HG03060 (cell line): ENCODE data around the gene ARL2BP.
"Not testable (repeated sequence)": the region's sequence is repeated elsewhere in the genome, so short reads cannot be mapped to it uniquely, and the experiment has no call there.

Source experiments
- ATAC-seq: cut with Tn5 transposase; IDR thresholded peaks from one replicate; pipeline ENCODE4 v1.9.1; 2021; ENCODE audit warnings: low read depth, moderate number of reproducible peaks; ENCODE audit not compliant: unreplicated experiment

ARL2BP gene

DNA sequence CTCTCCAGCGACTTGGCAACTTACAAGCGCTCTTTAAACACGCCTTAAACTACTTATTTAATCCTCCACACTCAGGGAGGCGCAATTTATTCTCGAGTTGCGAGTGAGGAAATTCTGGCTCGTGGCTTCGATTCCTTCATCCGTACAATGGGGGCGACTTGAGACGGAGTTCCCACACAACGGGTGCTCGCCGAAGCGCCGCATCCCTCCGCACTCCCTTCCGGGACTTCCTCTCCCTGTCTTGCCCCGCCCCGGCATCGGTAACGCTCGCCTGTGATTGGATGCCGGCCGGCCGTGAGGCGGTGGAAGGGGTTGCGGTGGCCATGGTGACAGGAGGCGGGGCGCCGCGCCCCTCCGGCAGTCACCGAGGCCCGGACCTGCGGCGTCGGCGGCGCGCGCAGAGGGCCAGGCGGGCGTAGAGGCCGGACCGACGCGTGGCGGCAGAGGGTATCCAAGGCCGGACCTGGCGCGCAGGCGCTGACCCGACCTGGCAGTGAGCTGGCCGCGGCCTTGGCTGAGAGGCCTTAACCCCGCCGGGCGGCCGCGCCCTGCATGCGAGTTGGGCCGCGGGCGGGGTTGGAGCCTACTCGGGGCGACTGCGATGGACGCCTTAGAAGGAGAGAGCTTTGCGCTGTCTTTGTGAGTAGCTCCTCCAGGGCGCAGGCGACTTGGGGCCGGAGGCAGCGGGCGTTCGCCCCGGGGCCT, at the start of gene ARL2BP:
Gene ARL2BP (plus strand): TSS at position 493 of the 705 bp plus-strand sequence. CDS start 109 bp downstream, at position 602.
- peak; percentile 90 for ATAC-seq

DNA sequence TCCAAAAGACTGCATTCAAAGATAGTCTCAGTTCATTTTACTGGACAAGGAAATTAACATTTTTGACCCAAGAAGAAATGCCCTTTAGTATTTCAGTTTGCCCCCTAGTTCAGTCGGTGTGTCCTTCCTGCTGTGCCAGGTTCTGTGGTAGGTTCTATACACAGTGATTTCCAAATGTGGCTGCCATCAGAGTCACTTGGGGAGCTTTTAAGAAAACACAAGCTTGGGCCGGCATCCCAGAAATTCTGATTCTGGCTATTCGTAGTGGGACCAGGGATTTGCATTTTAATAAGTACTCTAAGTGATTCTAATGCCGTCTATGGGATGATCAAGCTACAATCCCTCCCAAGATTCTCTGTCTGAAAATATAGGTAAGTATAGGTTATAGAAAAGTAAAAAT, 48.8 kb upstream of the ARL2BP start:
- no peak for ATAC-seq

DNA sequence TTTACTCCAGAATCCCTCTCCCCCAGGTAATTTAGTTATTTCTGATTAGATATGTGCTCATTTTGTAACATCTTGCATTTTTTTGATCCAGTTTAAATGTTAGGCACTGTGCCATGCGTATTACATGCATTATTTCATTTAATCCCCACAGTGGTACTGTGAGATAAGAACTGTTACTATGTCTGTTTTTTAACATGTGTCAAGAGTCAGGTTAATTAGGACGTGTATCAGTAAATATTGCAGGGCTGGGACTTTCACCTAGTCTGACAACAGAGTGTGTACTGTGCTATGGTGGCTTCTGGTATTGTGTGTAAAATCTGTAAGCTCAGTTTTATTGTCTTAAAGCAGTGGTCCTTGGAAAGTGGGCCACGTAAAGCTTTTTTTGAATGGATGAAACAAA, 48.3 kb upstream of the ARL2BP start:
- ATAC-seq, result no peak

DNA sequence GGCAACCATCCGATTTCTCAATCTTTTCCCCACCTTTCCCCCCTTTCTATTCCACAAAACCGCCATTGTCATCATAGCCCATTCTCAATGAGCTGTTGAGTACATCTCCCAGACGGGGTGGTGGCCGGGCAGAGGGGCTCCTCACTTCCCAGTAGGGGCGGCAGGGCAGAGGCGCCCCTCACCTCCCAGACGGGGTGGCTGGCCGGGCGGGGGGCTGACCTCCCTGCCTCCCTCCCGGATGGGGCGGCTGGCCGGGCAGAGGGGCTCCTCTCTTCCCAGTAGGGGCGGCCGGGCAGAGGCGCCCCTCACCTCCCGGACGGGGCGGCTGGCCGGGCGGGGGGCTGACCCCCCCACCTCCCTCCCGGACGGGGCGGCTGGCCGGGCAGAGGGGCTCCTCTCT, 44.7 kb upstream of the ARL2BP start:
- ATAC-seq, result not testable (repeated sequence)

DNA sequence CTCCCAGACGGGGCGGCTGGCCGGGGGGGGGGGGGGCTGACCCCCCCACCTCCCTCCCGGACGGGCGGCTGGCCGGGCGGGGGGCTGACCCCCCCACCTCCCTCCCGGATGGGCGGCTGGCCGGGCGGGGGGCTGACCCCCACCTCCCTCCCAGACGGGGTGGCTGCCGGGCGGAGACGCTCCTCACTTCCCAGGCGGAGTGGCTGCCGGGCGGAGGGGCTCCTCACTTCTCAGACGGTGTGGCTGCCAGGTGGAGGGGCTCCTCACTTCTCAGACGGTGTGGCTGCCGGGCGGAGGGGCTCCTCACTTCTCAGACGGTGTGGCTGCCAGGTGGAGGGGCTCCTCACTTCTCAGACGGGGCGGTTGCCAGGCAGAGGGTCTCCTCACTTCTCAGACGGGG, 44.1 kb upstream of the ARL2BP start:
- ATAC-seq, result not testable (repeated sequence)

DNA sequence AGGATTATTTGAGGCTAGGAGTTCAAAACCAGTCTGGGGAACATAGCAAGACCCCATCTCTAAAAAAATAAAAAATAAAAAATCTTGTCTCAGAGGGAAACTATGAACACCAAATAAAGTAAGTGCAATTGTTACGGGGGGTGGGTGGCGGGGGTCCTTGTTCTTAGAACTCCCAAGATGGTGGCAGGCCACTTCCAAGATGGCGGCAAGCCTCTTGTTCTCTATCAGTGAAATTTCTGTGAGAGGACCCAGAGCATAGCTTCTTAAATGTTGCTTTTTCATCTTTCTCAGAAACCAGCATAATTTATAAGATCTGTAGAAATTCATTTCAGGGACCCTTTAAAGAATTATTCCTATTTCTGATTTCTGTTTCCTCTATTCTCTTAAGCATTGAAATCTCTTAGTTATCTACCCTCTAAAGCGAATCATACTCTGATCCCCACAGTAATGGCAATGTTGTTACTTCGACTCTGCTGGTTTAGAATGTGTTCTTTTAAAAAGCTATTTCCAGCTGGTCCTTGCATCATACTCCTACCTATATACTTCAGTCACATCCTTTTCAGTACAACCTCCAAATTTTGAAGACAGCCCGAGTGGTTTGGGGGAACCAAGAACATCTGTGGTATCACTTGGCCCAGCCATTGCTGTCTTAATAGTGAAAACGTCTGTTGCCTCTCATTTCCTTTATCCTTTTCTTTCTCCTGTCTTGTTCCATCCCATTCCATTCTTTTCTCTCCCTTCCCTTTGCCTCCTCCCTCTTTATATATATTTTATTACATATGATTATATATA, 42.8 kb upstream of the ARL2BP start:
- no peak for ATAC-seq

DNA sequence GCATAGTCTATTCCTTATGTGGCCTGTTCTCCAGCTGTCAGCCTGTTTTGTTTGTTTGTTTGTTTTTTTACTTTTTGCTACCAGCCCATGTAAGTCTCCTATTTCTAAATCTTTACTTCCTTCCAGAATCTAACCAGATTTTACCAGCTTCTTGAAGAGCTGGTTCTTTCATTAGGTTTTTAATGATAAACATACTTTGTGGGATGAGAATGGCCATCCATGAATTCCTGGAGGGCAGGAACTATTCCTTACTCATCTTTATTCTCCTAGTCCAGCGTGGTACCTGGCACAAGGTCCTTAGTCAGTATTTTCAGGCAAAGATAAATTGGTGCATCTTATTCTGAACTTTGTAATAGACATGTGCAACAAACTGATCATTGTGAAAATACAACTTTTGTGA, 41.6 kb upstream of the ARL2BP start:
- ATAC-seq, result no peak

DNA sequence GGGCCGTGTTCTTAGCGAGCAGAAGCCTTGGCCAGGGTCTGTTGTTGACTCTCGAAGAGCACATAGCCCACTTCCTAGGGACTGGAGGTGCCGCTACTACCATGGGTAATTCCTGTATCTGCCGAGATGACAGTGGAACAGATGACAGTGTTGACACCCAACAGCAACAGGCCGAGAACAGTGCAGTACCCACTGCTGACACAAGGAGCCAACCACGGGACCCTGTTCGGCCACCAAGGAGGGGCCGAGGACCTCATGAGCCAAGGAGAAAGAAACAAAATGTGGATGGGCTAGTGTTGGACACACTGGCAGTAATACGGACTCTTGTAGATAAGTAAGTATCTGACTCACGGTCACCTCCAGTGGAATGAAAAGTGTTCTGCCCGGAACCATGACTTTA, 40.4 kb upstream of the ARL2BP start:
- no peak for ATAC-seq

DNA sequence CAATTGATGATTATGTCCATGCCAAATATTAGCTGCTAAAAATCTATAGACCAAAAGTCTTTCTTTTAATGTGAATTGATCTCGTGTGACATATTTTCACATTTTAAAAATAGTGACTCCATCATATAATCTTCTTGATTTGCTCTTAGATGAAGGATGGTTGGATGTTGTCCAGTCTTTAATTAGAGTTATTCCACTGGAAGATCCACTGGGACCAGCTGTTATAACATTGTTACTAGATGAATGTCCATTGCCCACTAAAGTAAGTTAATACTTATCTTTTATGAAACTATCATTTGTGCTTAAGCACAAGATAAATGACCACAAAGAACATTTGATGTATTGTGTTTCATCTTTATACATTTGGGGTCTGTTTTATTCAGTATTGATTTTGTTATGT, 36.1 kb upstream of the ARL2BP start:
- no peak for ATAC-seq

DNA sequence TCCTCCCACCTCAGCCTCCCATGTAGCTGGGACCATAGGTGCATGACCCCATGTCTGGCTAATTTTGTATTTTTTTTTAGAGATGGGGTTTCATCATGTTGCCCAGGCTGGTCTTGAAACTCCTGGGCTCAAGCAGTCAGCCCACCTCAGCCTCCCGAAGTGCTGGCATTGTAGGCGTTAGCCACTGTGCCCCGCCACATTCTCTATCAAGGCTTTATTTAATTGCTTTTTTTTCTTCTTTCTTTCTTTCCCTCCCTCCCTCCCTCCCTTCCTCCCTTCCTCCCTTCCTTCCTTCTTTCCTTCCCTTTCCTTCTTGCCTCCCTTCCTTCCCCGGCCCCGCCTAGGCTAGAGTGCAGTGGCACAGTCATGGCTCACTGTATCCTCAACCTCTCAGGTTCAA, 35.3 kb upstream of the ARL2BP start:
- no peak for ATAC-seq

DNA sequence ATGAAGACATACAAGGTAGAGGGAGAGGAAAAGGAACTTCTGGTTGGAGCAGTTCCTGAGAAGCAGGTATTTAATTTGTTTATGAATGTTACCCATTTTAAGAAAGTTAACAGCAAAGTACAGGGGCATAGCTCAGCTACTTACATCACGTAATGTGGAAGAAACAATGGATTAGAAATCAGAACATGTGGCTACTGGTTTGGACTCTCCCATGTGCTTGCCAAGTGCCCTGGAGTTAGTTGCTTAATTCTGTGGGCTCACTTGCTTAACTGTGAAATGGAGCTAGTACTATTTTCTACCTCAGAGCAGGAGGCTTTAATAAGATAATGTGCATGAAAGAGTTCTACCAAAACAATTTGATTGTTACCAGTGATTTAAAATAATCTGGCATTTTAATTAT, 31.6 kb upstream of the ARL2BP start:
- ATAC-seq, result no peak

DNA sequence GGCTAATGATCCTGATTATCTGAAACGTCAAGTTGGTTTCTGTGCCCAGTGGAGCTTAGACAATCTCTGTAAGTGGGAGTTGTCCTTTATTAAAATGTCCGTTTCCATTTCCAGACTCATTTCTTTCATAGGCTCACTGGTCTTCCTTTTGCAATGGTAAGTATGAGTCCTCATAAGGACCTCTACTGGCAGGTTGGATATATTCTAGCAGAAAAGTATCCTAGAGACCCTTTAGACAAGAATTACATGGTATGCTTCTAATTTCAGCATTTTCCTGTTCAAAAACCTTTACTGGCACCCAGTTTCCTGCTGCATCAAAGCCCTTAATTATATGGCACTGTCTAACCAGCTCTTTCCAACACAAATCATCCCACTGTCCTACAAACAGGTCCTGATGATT, 28.1 kb upstream of the ARL2BP start:
- no peak for ATAC-seq

DNA sequence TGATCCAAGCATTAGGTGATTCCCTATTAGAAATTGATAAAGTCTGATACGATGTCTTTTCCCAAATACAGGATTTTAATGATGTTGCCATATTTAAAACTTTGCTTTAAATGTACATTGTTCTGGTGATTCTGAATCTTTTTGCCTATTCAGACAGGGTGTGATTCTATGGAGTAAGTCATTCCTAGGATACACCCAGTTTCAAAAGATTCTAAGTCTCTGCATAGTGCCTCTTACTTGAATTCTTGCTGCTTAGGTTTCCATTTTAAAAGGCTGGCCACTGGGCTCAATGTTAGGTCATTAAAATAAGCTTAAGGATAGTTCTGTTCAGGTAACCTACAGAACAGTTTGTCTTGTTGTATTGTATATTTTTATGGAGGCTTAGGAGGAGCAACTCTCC, 22.0 kb upstream of the ARL2BP start:
- no peak for ATAC-seq

DNA sequence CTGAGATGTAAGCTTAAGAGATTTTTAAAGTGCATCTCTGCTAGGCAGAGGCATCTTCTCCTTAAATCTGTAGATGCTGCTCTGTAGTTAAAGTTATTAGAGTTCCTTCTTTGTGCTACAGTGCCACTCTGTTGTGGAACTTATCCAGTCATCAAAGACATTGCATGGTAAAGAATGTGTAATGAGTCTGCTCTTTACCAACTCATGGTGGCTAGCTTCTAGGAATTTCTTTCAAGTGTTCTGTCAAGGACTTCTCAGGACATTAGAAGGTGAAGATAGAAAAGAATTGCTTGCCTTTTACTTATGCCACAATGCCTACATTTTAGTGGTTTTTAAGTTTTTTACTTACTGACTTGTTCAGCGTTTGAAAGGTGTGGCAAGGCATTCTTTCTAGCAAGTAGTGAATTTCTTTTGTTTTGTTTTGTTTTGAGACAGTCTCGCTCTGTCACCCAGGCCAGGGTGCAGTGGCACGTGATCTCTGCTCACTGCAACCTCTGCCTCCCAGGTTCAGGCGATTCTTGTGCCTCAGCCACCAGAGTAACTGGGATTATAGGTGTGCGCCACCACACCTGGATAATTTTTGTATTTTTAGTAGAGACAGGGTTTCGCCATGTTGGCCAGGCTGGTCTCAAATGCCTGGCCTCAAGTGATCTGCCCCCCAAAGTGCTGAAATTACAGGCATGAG, 20.3 kb upstream of the ARL2BP start:
- ATAC-seq, result no peak

DNA sequence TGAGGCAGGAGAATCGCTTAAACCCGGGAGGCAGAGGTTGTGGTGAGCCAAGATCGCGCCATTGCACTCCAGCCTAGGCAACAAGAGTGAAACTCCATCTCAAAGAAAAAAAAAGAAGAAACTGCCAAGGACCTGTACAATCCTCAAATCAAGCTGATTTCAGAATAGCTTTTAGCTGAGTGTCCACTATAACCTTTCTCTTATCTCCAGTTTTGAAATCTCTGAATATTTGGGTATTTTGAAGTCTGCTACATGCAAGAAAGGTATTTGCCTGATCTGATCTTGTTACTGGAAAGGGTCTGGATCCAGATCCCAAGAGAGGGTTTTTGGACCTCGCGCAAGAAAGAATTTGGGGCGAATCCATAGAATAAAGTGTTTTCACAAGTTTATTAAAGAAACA, 19.1 kb upstream of the ARL2BP start:
- ATAC-seq, result no peak

DNA sequence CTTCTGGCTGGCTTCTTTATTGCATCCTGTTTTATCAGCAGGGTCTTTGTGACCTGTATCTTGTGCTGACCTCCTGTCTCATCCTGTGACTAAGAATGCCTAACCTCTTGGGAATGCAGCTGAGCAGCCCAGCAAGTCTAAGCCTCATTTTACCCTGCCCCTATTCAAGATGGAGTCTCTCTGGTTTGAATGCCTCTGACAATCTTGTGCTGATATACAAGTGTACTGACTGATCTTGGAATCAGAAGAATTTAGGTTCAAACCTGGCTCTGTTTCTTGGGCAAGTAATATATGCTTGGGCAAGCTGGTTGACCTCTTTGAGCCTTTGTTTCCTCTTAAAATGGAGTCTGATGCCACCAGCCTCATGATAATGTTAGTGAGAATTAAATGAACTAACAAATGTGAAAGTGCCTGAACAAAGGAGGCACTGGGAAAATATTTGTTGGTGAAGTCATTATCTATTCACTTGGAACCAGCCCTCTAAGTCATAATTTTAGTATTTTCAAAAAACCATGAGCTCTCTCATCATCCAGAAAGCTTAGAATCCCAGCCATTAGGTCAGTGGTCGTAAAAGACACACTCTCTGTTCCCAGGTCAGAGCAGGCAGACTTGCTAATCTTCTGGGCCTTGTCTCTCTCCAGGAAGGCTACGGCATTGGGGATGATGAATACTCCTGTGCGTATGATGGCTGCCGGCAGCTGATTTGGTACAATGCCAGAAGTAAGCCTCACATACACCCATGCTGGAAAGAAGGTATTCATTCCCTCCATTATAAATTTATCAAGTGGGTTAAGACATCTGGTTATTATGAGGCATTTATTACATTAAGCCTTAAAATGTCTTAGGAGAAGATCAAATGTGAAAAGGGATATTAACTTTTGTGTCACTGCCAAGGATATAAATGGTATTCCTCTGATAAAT, 18.1 kb upstream of the ARL2BP start:
- ATAC-seq, result no peak

DNA sequence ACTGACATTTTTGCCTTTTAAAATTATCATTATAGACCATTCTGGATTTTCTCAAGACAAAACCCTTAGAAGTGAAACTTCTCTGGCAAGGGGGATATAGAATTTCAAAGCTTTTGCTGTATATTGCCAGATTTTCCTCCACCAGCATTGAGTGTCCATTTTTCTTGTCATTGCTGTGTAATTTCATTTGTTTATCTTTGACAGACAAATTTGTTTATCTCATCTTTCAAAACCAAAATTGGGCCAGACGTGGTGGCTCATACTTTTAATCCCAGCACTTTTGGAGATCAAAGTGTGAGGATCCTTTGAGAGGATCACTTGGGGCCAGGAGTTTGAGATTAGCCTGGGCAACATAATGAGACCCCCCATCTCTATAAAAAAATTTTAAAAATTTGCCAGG, 16.0 kb upstream of the ARL2BP start:
- ATAC-seq, result no peak

DNA sequence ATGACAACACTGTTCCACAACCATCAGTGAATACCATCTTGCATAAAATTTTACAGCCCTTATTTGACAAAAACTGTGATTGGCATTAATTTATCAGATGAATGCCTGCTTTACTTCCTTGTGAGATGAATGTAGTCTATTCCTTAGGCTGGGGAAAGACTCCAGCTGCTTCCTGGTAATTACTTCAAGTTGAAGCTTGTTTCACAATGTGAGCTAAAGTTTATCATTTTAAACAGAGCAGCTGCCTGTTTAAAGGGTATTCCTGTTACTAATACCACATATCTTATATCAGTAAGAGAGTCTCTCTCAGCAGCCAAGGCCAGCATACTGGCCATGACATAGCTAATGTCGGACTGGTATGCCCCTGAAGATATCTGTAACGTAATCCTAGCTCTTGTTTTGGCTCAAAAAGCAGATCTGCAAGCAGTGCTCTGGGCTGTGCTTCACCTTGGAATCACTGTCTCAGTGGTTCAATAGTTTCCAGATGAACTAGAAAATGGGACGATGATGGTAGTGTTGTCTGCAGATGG, 13.2 kb upstream of the ARL2BP start:
- no peak for ATAC-seq

DNA sequence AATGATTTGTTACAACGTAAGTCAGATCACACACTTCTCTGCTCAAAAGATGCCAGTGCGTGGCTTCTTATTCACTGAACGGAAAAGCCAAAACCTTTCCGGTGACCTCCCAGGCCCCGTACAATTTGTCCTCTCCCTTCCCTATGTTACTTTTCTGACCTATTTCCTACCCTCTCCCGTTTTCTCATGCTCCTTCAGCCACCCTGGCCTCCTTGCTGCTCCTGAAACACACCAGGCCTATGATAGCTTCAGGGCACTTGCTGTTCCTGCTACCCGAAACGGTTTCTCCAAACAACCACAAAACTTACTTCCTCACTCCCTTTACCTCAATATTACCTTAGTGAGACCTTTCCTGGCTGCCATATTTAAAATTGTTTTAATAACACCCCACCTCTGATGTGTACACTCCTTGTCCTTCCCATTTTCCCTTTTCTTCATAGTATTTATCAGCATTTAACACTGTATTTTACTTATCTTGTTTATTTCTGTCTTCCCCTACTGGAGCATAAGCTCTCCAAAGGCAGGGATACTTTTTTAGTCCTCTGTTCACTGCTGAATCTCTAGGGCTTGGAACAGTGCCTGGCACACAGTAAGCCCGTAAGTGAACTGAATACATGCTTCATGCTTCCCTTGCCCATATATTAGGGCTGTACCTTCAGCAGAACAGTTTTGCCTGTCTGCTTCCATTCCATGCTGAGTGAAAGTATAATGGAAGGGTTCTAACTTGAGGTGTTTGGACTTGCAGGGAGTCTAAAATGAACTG, 10.9 kb upstream of the ARL2BP start:
- ATAC-seq, result no peak

DNA sequence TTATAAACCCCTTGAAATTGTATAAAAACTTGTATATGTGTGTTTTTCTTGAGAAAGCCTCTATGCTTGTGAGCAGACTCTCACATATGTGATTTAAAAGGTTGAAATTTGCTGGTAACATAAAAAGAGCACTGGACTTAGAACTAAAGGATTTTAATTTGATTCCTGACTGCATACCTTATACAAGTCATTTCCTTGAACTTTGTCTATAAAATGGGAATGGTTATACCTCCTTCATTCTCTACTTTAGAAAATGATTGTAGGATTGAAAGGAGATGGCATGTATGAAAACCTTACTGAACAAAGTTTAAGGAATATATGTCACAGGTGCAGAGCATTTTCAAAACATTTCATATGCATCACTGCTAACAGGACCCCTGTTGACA, 10.4 kb upstream of the ARL2BP start:
- ATAC-seq, result no peak
